NCI-H510A (cell line): ENCODE measurements around the gene STAT4.

ENCODE experiments used
- DNase-seq: peaks from one replicate; lab custom pipeline; 2025; lab: John Stamatoyannopoulos, UW

STAT4 gene

GRCh38 chr2:191150600-191151330 is at the start of gene STAT4:
Gene STAT4, minus strand, starts transcription at chr2:191150994. Its CDS starts 2,791 bp downstream, at chr2:191148203.
- no peak for DNase-seq

- no peak for DNase-seq
Measured at GRCh38 chr2:191199929-191200512, 49.2 kb upstream of the STAT4 start.

- no peak for DNase-seq
Measured at GRCh38 chr2:191198271-191198670, 47.5 kb upstream of the STAT4 start.

GRCh38 chr2:191197096-191197495 is 46.3 kb upstream of the STAT4 start:
- no peak for DNase-seq

GRCh38 chr2:191195021-191195420 is 44.2 kb upstream of the STAT4 start:
- DNase-seq = no peak

- no peak for DNase-seq
Measured at GRCh38 chr2:191190861-191191552, 40.2 kb upstream of the STAT4 start.

- peak; percentile 37 for DNase-seq
Measured at GRCh38 chr2:191190435-191190834, 39.6 kb upstream of the STAT4 start.

- DNase-seq = peak; percentile 29
Measured at GRCh38 chr2:191189112-191189635, 38.4 kb upstream of the STAT4 start.

- DNase-seq = no peak
Measured at GRCh38 chr2:191188550-191189093, 37.8 kb upstream of the STAT4 start.

GRCh38 chr2:191187105-191187829 is 36.5 kb upstream of the STAT4 start:
- no peak for DNase-seq

- no peak for DNase-seq
Measured at GRCh38 chr2:191184457-191184856, 33.7 kb upstream of the STAT4 start.

- DNase-seq = no peak
Measured at GRCh38 chr2:191183516-191183915, 32.7 kb upstream of the STAT4 start.

GRCh38 chr2:191183081-191183480 is 32.3 kb upstream of the STAT4 start:
- DNase-seq = no peak

- no peak for DNase-seq
Measured at GRCh38 chr2:191180713-191181112, 29.9 kb upstream of the STAT4 start.

- DNase-seq = no peak
Measured at GRCh38 chr2:191180276-191180675, 29.5 kb upstream of the STAT4 start.

GRCh38 chr2:191178806-191179514 is 28.2 kb upstream of the STAT4 start:
- DNase-seq = no peak

GRCh38 chr2:191177751-191178736 is 27.2 kb upstream of the STAT4 start:
- no peak for DNase-seq

GRCh38 chr2:191176801-191177438 is 26.1 kb upstream of the STAT4 start:
- DNase-seq = no peak

GRCh38 chr2:191176305-191176704 is 25.5 kb upstream of the STAT4 start:
- DNase-seq = no peak

GRCh38 chr2:191174442-191174841 is 23.6 kb upstream of the STAT4 start:
- no peak for DNase-seq
